Caco-2 (cell line): ENCODE measurements around the gene JUP. TPM values are rescaled to one million over a fixed set of nuclear protein-coding genes. Genes with fewer than 3 reads are reported as not detected.

Source experiments
- BruUV-seq: library from RNA; stranded (reverse); fragments of 400-500 nt; replicated peaks from 2 replicates; lab custom pipeline; 2021; lab: Mats Ljungman, UMichigan
- CTCF ChIA-PET: fragments of 300-600 bp; sonication (Branson Sonifier 250); formaldehyde crosslinking; loops from one replicate; lab custom pipeline; 2022; ENCODE audit warnings: antibody characterized with exemption; lab: Charles Lee
- POLR2A ChIA-PET: fragments of 300-600 bp; sonication (Branson Sonifier 250); formaldehyde crosslinking; loops from one replicate; lab custom pipeline; 2022; ENCODE audit warnings: antibody characterized with exemption; lab: Charles Lee
- DNase-seq, 2 experiments: peaks; one replicate each; pipeline versions ENCODE4 v3.0.0 to v3.0.0-alpha.2; 2020 to 2022
- H3K27me3 ChIP-seq: replicated peaks from 2 replicates; pipeline ENCODE4 v1.6.0; 2011; ENCODE audit warnings: low read length; ENCODE audit not compliant: control insufficient read depth, insufficient read depth
- H3K36me3 ChIP-seq: 2 replicates; pipeline ENCODE4 v1.5.1; 2011; ENCODE audit warnings: low read length; ENCODE audit not compliant: control insufficient read depth, insufficient read depth
- H3K4me1 ChIP-seq: fragments of 250-450 bp; sonication (Bioruptor Pico); 2 replicates; pipeline ENCODE4 v1.5.1; 2020; ENCODE audit warnings: mild to moderate bottlenecking
- H3K4me3 ChIP-seq: 2 replicates; pipeline ENCODE4 v1.5.1; 2011; ENCODE audit warnings: low read depth, mild to moderate bottlenecking, control low read depth, low read length
- H3K9me3 ChIP-seq: fragments of 250-450 bp; sonication (Bioruptor Pico); 2 replicates; pipeline ENCODE4 v1.5.1; 2020; ENCODE audit warnings: mild to moderate bottlenecking, moderate library complexity
- H3K27ac Mint-ChIP-seq: one replicate; pipeline ENCODE4 v1.8.0; 2022; ENCODE audit warnings: mixed read lengths; ENCODE audit not compliant: unreplicated experiment
- H3K27me3 Mint-ChIP-seq: one replicate; pipeline ENCODE4 v1.8.0; 2022; ENCODE audit warnings: mixed read lengths; ENCODE audit not compliant: insufficient read depth, unreplicated experiment
- H3K36me3 Mint-ChIP-seq: one replicate; pipeline ENCODE4 v1.8.0; 2022; ENCODE audit warnings: mild to moderate bottlenecking, mixed read lengths; ENCODE audit not compliant: insufficient read depth, unreplicated experiment
- H3K4me1 Mint-ChIP-seq: one replicate; pipeline ENCODE4 v1.8.0; 2022; ENCODE audit warnings: low read depth, mixed read lengths; ENCODE audit not compliant: unreplicated experiment
- H3K4me3 Mint-ChIP-seq: one replicate; pipeline ENCODE4 v1.8.0; 2022; ENCODE audit warnings: mild to moderate bottlenecking, moderate library complexity, mixed read lengths; ENCODE audit not compliant: unreplicated experiment
- H3K9me3 Mint-ChIP-seq: one replicate; pipeline ENCODE4 v1.8.0; 2022; ENCODE audit warnings: mixed read lengths; ENCODE audit not compliant: unreplicated experiment
- CTCF ChIP-seq, 2 experiments: fragments of 200-600 bp in 1 of 2; IDR thresholded peaks; 1 replicate in 1 of 2; 2 replicates in 1 of 2; pipeline versions ENCODE4 v1.5.1 to v1.8.0; 2011 to 2022; ENCODE audit warnings: antibody characterized with exemption in 1 of 2, control low read depth in 1 of 2, inconsistent platforms in 1 of 2, low read depth in 1 of 2, low read length in 1 of 2, mild to moderate bottlenecking in 1 of 2, moderate library complexity in 1 of 2; ENCODE audit not compliant: insufficient read depth in 1 of 2, severe bottlenecking in 1 of 2, unreplicated experiment in 1 of 2
- intact Hi-C: fragments of 100-400 bp; cut with micrococcal nuclease; formaldehyde crosslinking; loops from one replicate; pipeline ENCODE4 v1.10.0; 2022; ENCODE audit not compliant: unreplicated experiment
- total RNA-seq: library from RNA; stranded (reverse); gene quantifications from 2 replicates; pipeline ENCODE4 v1.2.3, GENCODE V29; 2022

JUP gene
- total RNA-seq, 1 experiment from 2014 or later: 419 TPM

GRCh38 chr17:41811549-41812380, 25.3 kb upstream of the JUP start, which contains the start of gene P3H4:
Gene P3H4, minus strand, starts transcription at chr17:41811949. Its CDS starts 34 bp downstream, at chr17:41811915.
- intact Hi-C loops: loop anchor here (1.0 kb wide), 3 partner anchors 25 to 54 kb away; partner anchors contain the start of genes JUP and KLHL11
- ChIA-PET POLR2A (interaction anchor here (0.5 to 3.7 kb wide), 13 partner anchors 11 to 123 kb away, joined by 3 to 44 read pairs (median 5); partner anchors contain the start of genes EIF1, JUP and KLHL11), CTCF (interaction anchor here (0.6 to 3.5 kb wide), 17 partner anchors 11 to 326 kb away, joined by 3 to 44 read pairs (median 4); partner anchors contain the start of genes JUP, KLHL11 and ODAD4)
- Mint-ChIP-seq H3K4me1 (peaks cover 6% of the 10 kb centered on the region), H3K4me3 (peak within 1 kb of the TSS; percentile 99), H3K9me3 (no peaks in the 10 kb centered on the region), H3K27ac (peak within 1 kb of the TSS; percentile 97), H3K27me3 (no peaks in the 10 kb centered on the region), H3K36me3 (peaks cover 45% of the 10 kb centered on the region)
- Histone ChIP-seq H3K36me3 (peaks cover 3% of the 10 kb centered on the region), H3K4me1 (peaks cover 21% of the 10 kb centered on the region), H3K9me3 (no peaks in the 10 kb centered on the region), H3K4me3 (peak within 1 kb of the TSS; percentile 91), H3K27me3 (no peaks in the 10 kb centered on the region)
- DNase-seq: peak; percentile 82 to 90
- BruUV-seq: TSS peak; percentile 21
- peak; percentile 53 to 83 for TF ChIP-seq CTCF (IDR thresholded peaks at IDR 0.05; ENCODE audit: insufficient read depth in 1 of 2, low read depth in 1 of 2, low read length in 1 of 2, severe bottlenecking in 1 of 2, unreplicated experiment in 1 of 2)

- POLR2A ChIA-PET: interaction anchor here (0.5 to 3.7 kb wide), 10 partner anchors 10 to 122 kb away, joined by 3 to 44 read pairs (median 6); partner anchors contain the start of genes EIF1 and JUP
- no peak for DNase-seq
- Mint-ChIP-seq H3K4me3 (peak overlapping the region; percentile 99), H3K9me3 (no peaks in the 10 kb centered on the region), H3K36me3 (peaks cover 52% of the 10 kb centered on the region), H3K27ac (peak overlapping the region; percentile 9), H3K4me1 (peaks cover 6% of the 10 kb centered on the region), H3K27me3 (no peaks in the 10 kb centered on the region)
- no peak for TF ChIP-seq CTCF (IDR thresholded peaks at IDR 0.05; ENCODE audit: insufficient read depth in 1 of 2, low read depth in 1 of 2, low read length in 1 of 2, severe bottlenecking in 1 of 2, unreplicated experiment in 1 of 2)
- intact Hi-C loops: no loop called here
- H3K36me3 ChIP-seq: peaks cover 3% of the 10 kb centered on the region
- peak overlapping the region; percentile 91 for H3K4me3 ChIP-seq
- no TSS peak for BruUV-seq
- no peaks in the 10 kb centered on the region for H3K9me3 ChIP-seq
- no peaks in the 10 kb centered on the region for H3K27me3 ChIP-seq
- peaks cover 21% of the 10 kb centered on the region for H3K4me1 ChIP-seq
- CTCF ChIA-PET: interaction anchor here (0.6 to 3.5 kb wide), 18 partner anchors 10 to 970 kb away, joined by 3 to 44 read pairs (median 4); partner anchors contain the start of genes JUP, KLHL11 and WNK4
These were observed 24.4 kb upstream of the JUP start for GRCh38 chr17:41810659-41811548.
